ENCODE results near the gene MAML3. TPM values are rescaled to one million over a fixed set of nuclear protein-coding genes. Genes with fewer than 3 reads are reported as not detected.

MAML3 gene
- total and polyA plus RNA-seq, 2 experiments from 2014 or later: 1.7 to 6.5 TPM

DNA sequence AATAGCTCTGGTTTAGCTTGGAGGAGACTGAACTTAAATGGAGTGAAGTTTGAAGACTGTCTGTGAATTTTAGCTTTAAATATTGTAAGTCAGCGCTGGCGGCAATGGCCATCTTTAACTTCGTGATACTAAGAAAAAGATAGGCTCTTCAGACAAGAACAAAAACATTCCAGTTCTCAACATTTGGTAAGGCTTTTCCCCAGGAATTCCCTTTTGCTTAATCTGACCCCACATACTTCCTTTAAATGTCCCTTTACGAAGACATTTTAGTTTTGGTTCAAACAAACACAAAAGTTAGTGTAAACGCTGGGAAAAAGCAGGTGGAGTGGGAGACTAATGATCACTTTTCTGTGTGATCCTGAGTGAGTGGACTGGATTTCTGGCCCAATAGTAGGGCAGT is 106.2 kb downstream of the MAML3 start:
- Histone ChIP-seq H3K4me3 (peak overlapping the region; percentile 43), H3K4me2 (peak overlapping the region; percentile 52), H3K9me2 (ENCODE audit: insufficient read depth) (no peaks in the 10 kb centered on the region), H4K20me1 (replicated peaks; ENCODE audit: insufficient read depth) (no peaks in the 10 kb centered on the region), H2AFZ (no peak overlapping the region), H3K27me3 (ENCODE audit: insufficient read depth) (no peaks in the 10 kb centered on the region), H3K79me2 (replicated peaks; ENCODE audit: insufficient read depth) (no peaks in the 10 kb centered on the region), H3K36me3 (ENCODE audit: insufficient read depth) (no peaks in the 10 kb centered on the region), H3F3A (replicated peaks; ENCODE audit: low read depth) (no peaks in the 10 kb centered on the region), H3K4me1 (ENCODE audit: insufficient read depth) (peaks cover 41% of the 10 kb centered on the region), H3K27ac (ENCODE audit: low read depth) (peak overlapping the region; percentile 79; the same call in 1 of the 2 replicates)
- H3K4me3 Mint-ChIP-seq: peak overlapping the region; percentile 51; the same call in 1 of the 3 replicates
- H3K27me3 Mint-ChIP-seq (ENCODE audit: insufficient read depth, low read depth, poor library complexity): peaks cover 4% of the 10 kb centered on the region
- H3K4me1 Mint-ChIP-seq: peaks cover 54% of the 10 kb centered on the region
- peak overlapping the region; percentile 80; the same call in 1 of the 2 replicates for H3K27ac Mint-ChIP-seq
- H3K36me3 Mint-ChIP-seq (ENCODE audit: low read depth): no peaks in the 10 kb centered on the region
- TF ChIP-seq CREB1 (CRISPR knock-in tag; IDR thresholded peaks at IDR 0.05; ENCODE audit: low read depth) (no peak), ZNF114 (CRISPR knock-in tag; IDR thresholded peaks at IDR 0.05) (no peak), STAT1 (IDR thresholded peaks at IDR 0.05; ENCODE audit: unreplicated experiment) (no peak), POLR2AphosphoS5 (IDR thresholded peaks at IDR 0.05; ENCODE audit: low read depth) (no peak), ZNF331 (CRISPR knock-in tag; IDR thresholded peaks at IDR 0.05; ENCODE audit: low read depth) (no peak), EZH2phosphoT487 (IDR thresholded peaks at IDR 0.05; ENCODE audit: unreplicated experiment) (no peak), JUNB (IDR thresholded peaks at IDR 0.05; ENCODE audit: unreplicated experiment) (no peak)
- TF ChIP-seq, protein P1, sequence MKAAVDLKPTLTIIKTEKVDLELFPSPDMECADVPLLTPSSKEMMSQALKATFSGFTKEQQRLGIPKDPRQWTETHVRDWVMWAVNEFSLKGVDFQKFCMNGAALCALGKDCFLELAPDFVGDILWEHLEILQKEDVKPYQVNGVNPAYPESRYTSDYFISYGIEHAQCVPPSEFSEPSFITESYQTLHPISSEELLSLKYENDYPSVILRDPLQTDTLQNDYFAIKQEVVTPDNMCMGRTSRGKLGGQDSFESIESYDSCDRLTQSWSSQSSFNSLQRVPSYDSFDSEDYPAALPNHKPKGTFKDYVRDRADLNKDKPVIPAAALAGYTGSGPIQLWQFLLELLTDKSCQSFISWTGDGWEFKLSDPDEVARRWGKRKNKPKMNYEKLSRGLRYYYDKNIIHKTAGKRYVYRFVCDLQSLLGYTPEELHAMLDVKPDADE (IDR thresholded peaks at IDR 0.05): no peak
- TF ChIP-seq, protein P2, sequence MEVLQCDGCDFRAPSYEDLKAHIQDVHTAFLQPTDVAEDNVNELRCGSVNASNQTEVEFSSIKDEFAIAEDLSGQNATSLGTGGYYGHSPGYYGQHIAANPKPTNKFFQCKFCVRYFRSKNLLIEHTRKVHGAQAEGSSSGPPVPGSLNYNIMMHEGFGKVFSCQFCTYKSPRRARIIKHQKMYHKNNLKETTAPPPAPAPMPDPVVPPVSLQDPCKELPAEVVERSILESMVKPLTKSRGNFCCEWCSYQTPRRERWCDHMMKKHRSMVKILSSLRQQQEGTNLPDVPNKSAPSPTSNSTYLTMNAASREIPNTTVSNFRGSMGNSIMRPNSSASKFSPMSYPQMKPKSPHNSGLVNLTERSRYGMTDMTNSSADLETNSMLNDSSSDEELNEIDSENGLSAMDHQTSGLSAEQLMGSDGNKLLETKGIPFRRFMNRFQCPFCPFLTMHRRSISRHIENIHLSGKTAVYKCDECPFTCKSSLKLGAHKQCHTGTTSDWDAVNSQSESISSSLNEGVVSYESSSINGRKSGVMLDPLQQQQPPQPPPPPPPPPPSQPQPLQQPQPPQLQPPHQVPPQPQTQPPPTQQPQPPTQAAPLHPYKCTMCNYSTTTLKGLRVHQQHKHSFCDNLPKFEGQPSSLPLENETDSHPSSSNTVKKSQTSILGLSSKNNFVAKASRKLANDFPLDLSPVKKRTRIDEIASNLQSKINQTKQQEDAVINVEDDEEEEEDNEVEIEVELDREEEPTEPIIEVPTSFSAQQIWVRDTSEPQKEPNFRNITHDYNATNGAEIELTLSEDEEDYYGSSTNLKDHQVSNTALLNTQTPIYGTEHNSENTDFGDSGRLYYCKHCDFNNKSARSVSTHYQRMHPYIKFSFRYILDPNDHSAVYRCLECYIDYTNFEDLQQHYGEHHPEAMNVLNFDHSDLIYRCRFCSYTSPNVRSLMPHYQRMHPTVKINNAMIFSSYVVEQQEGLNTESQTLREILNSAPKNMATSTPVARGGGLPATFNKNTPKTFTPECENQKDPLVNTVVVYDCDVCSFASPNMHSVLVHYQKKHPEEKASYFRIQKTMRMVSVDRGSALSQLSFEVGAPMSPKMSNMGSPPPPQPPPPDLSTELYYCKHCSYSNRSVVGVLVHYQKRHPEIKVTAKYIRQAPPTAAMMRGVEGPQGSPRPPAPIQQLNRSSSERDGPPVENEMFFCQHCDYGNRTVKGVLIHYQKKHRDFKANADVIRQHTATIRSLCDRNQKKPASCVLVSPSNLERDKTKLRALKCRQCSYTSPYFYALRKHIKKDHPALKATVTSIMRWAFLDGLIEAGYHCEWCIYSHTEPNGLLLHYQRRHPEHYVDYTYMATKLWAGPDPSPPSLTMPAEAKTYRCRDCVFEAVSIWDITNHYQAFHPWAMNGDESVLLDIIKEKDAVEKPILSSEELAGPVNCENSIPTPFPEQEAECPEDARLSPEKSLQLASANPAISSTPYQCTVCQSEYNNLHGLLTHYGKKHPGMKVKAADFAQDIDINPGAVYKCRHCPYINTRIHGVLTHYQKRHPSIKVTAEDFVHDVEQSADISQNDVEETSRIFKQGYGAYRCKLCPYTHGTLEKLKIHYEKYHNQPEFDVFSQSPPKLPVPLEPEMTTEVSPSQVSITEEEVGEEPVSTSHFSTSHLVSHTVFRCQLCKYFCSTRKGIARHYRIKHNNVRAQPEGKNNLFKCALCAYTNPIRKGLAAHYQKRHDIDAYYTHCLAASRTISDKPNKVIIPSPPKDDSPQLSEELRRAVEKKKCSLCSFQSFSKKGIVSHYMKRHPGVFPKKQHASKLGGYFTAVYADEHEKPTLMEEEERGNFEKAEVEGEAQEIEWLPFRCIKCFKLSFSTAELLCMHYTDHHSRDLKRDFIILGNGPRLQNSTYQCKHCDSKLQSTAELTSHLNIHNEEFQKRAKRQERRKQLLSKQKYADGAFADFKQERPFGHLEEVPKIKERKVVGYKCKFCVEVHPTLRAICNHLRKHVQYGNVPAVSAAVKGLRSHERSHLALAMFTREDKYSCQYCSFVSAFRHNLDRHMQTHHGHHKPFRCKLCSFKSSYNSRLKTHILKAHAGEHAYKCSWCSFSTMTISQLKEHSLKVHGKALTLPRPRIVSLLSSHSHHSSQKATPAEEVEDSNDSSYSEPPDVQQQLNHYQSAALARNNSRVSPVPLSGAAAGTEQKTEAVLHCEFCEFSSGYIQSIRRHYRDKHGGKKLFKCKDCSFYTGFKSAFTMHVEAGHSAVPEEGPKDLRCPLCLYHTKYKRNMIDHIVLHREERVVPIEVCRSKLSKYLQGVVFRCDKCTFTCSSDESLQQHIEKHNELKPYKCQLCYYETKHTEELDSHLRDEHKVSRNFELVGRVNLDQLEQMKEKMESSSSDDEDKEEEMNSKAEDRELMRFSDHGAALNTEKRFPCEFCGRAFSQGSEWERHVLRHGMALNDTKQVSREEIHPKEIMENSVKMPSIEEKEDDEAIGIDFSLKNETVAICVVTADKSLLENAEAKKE (CRISPR knock-in tag; IDR thresholded peaks at IDR 0.05): no peak
- no peaks in the 10 kb centered on the region for H3K9me3 Mint-ChIP-seq
- no peak for ATAC-seq
- peak; percentile 54 for DNase-seq (ENCODE audit: low spot score)
